Measurements from ENCODE around the gene KAZN.
A peak's percentile ranks its signal among the peaks of the same experiment; 100 is the strongest.
"Not testable (repeated sequence)": the region's sequence is repeated elsewhere in the genome, so short reads cannot be mapped to it uniquely, and the experiment has no call there.

KAZN gene

GRCh38 chr1:14571810-14572767 lies 26.4 kb upstream of the KAZN start:
- DNase-seq (ENCODE audit: low read depth), result peak; percentile 1
- TF ChIP-seq, protein P1, sequence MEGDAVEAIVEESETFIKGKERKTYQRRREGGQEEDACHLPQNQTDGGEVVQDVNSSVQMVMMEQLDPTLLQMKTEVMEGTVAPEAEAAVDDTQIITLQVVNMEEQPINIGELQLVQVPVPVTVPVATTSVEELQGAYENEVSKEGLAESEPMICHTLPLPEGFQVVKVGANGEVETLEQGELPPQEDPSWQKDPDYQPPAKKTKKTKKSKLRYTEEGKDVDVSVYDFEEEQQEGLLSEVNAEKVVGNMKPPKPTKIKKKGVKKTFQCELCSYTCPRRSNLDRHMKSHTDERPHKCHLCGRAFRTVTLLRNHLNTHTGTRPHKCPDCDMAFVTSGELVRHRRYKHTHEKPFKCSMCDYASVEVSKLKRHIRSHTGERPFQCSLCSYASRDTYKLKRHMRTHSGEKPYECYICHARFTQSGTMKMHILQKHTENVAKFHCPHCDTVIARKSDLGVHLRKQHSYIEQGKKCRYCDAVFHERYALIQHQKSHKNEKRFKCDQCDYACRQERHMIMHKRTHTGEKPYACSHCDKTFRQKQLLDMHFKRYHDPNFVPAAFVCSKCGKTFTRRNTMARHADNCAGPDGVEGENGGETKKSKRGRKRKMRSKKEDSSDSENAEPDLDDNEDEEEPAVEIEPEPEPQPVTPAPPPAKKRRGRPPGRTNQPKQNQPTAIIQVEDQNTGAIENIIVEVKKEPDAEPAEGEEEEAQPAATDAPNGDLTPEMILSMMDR (IDR thresholded peaks at IDR 0.05; ENCODE audit: low read length, missing control alignments), result peak; percentile 15
- no peak overlapping the region for H3K4me3 ChIP-seq (replicated peaks; ENCODE audit: low read depth, low read length)

DNA sequence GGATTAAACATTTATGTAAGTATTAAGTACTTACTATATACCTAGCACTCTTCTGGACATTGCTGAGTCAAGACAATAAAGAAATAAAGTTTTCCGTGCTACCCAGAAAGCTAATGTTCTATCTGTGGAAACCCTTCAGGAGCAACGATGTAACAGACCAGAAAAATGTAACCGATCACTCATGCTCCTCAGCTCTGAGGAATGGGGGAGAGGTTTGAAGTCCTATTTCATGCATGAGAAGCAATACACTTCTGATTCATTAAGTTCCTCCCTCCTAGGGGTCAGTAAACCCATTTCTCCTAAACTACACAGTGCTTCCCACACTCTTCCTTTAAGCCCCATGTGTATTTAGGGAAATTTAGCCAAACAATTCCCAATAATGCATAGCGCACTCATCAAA lies 25.6 kb upstream of the KAZN start:
- no peak for DNase-seq (ENCODE audit: low read depth)
- H3K4me3 ChIP-seq (replicated peaks; ENCODE audit: low read depth, low read length), result no peak overlapping the region
- TF ChIP-seq, protein P1 (IDR thresholded peaks at IDR 0.05; ENCODE audit: low read length, missing control alignments), result no peak

GRCh38 chr1:14576155-14576554 lies 22.3 kb upstream of the KAZN start:
- no peak for DNase-seq (ENCODE audit: low read depth)
- TF ChIP-seq, protein P1 (IDR thresholded peaks at IDR 0.05; ENCODE audit: low read length, missing control alignments), result no peak
- H3K4me3 ChIP-seq (replicated peaks; ENCODE audit: low read depth, low read length), result no peak overlapping the region

DNA sequence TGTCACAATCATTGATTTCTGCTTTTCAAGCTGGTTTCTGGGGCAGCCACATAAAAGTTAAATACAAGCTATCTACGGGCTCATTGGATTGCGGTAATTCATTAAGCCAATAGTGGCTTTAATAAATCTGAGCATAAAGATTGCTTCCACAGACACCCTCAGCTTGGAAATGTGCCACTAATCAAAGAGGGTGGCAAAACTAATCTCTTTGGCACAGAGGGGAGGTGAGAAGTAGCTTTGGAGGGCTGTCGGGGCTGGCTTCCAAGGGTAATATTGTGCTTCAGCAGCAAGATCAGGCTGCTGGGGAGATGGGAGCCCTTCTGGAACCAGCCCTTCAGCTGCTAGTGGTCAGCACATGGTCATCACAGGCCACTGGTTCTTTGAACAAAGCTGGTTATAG lies 21.2 kb upstream of the KAZN start:
- TF ChIP-seq, protein P1 (IDR thresholded peaks at IDR 0.05; ENCODE audit: low read length, missing control alignments), result no peak
- H3K4me3 ChIP-seq (replicated peaks; ENCODE audit: low read depth, low read length), result no peak overlapping the region
- DNase-seq (ENCODE audit: low read depth), result no peak

GRCh38 chr1:14578156-14578555 lies 20.3 kb upstream of the KAZN start:
- TF ChIP-seq, protein P1 (IDR thresholded peaks at IDR 0.05; ENCODE audit: low read length, missing control alignments), result no peak
- no peak for DNase-seq (ENCODE audit: low read depth)
- no peak overlapping the region for H3K4me3 ChIP-seq (replicated peaks; ENCODE audit: low read depth, low read length)

DNA sequence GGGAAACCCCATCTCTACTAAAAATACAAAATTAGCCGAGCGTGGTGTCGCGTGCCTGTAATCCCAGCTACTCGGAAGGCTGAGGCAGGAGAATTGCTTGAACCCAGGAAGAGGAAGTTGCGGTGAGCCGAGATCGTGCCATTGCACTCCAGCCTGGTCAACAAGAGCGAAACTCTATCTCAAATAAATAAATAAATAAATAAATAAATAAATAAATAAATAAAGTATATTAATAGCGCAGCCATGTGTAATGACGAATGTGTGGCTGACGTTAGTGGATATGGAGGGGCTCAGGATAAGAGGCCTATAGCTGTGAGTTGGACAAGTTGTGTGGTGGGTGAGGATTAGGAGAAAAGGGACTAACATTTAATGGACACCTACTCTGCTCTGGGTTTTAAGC lies 18.2 kb upstream of the KAZN start:
- DNase-seq (ENCODE audit: low read depth); H3K4me3 ChIP-seq (replicated peaks; ENCODE audit: low read depth, low read length): not testable (repeated sequence)

DNA sequence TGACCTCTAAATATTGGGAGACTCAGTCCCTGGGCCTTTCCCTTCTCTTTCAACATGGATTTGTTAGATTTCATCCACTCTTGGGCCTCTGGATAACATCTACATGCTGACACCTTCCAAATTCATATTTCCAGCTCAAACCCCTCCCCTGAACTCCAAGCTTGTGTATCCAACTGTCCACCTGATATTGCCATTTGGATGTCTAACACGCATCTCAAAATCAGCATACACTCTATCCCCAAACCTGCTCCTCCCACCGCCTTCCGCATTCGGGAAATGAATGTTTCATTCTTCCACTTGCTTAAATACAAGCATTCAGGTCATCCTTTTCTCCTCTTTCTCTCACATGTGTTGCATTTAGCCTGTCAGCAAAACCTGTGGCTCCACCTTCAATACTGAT lies 17.5 kb upstream of the KAZN start:
- TF ChIP-seq, protein P1 (IDR thresholded peaks at IDR 0.05; ENCODE audit: low read length, missing control alignments), result no peak
- no peak overlapping the region for H3K4me3 ChIP-seq (replicated peaks; ENCODE audit: low read depth, low read length)
- no peak for DNase-seq (ENCODE audit: low read depth)

Data from fibroblast of pulmonary artery (primary cell).